GM06990 (cell line): Measurements from ENCODE around the gene MLYCD.

Source experiments
- DNase-seq: peaks from one replicate; pipeline ENCODE4 v3.0.0-alpha.2; 2011; ENCODE audit not compliant: insufficient read length; ENCODE audit errors: extremely low read depth
- H3K27me3 ChIP-seq: replicated peaks from 2 replicates; pipeline ENCODE4 v1.6.0; 2011; ENCODE audit warnings: low read length; ENCODE audit not compliant: control insufficient read depth, insufficient read depth
- H3K36me3 ChIP-seq: 2 replicates; pipeline ENCODE4 v1.5.1; 2011; ENCODE audit warnings: low read length; ENCODE audit not compliant: control insufficient read depth, insufficient read depth
- H3K4me3 ChIP-seq: replicated peaks from 2 replicates; pipeline ENCODE4 v1.5.1; 2011; ENCODE audit warnings: low read depth, mild to moderate bottlenecking, control low read depth, low read length
- TF ChIP-seq, protein P1 (sequence below): IDR thresholded peaks from 2 replicates; pipeline ENCODE4 v1.5.1; 2011; ENCODE audit warnings: low read length, control low read depth, mild to moderate bottlenecking, inconsistent platforms; ENCODE audit not compliant: insufficient read depth, poor library complexity, severe bottlenecking

Gene MLYCD

DNA sequence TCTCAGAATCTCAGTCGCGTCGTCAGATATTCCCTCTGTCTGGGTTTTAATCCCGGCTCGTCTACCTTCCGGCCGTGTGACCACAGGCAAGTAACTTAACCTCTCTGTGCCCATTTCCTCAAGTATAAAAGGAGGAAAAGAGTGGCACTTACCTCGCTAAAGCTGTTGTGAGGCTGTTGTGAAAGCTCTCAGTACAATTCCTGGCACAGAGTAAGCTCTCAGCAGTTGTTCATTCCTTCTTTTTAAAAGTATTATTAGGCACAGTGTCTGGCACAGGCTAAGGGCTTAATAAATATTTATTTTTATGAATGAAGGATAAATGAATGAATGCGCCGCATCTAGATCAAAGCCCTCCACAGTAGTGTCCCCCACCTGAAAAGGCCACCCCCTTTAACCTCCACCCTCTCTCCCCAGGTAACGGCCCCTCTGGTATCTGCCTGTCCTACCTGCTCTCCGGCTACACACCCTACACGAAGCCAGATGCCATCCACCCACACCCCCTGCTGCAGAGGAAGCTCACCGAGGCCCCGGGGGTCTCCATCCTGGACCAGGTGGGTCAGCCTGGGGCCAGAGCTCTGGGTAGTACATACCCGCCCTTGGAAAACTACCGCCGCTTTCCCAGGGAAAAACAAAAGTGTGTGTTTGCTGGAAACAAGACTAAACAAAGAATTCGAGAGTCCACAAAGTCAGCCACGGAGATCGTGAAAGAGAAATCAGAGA is 60.1 kb downstream of the MLYCD start:
- H3K36me3 ChIP-seq = no peaks in the 10 kb centered on the region
- H3K27me3 ChIP-seq = no peaks in the 10 kb centered on the region
- DNase-seq = no peak
- H3K4me3 ChIP-seq = no peak overlapping the region
- TF ChIP-seq, protein P1, sequence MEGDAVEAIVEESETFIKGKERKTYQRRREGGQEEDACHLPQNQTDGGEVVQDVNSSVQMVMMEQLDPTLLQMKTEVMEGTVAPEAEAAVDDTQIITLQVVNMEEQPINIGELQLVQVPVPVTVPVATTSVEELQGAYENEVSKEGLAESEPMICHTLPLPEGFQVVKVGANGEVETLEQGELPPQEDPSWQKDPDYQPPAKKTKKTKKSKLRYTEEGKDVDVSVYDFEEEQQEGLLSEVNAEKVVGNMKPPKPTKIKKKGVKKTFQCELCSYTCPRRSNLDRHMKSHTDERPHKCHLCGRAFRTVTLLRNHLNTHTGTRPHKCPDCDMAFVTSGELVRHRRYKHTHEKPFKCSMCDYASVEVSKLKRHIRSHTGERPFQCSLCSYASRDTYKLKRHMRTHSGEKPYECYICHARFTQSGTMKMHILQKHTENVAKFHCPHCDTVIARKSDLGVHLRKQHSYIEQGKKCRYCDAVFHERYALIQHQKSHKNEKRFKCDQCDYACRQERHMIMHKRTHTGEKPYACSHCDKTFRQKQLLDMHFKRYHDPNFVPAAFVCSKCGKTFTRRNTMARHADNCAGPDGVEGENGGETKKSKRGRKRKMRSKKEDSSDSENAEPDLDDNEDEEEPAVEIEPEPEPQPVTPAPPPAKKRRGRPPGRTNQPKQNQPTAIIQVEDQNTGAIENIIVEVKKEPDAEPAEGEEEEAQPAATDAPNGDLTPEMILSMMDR = no peak

DNA sequence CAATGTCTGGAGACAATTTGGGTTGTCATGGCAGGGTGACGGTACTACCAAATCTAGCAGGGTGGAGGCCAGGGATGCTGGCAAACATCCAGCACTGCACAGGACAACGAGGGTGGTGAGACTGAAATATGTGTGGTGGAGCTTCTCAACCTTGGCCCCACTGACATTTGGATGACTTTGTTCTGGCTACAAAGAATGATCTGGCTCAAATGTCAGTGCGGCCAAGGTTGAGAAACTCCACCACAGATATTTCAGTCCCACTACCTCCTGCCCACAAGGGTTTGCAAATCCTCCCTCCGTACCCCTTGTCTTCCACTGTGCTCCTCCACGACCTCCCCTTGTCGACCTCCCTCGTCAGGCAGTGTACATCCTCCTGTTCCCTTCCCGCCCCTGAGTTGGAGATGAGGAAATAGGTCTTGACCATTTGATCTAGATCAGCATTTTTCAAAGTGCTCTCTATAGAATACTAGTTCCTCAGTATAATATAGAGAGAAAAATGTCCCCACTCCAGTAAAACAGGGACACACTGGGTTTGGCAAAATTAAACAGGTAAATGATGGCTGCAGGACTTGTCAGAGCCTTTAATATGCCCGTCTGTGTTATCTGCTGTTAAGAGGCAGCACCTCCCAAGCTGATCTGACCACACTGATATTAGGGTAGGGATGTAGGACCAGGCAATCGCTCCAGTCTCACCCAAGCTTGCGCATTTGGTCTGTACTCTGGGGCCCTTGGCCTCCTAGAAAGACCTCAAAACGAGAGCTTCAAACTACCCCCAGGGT is 60.9 kb downstream of the MLYCD start:
- no peak for DNase-seq
- Histone ChIP-seq H3K36me3 (no peaks in the 10 kb centered on the region), H3K27me3 (no peaks in the 10 kb centered on the region), H3K4me3 (no peak overlapping the region)
- TF ChIP-seq, protein P1 = no peak

DNA sequence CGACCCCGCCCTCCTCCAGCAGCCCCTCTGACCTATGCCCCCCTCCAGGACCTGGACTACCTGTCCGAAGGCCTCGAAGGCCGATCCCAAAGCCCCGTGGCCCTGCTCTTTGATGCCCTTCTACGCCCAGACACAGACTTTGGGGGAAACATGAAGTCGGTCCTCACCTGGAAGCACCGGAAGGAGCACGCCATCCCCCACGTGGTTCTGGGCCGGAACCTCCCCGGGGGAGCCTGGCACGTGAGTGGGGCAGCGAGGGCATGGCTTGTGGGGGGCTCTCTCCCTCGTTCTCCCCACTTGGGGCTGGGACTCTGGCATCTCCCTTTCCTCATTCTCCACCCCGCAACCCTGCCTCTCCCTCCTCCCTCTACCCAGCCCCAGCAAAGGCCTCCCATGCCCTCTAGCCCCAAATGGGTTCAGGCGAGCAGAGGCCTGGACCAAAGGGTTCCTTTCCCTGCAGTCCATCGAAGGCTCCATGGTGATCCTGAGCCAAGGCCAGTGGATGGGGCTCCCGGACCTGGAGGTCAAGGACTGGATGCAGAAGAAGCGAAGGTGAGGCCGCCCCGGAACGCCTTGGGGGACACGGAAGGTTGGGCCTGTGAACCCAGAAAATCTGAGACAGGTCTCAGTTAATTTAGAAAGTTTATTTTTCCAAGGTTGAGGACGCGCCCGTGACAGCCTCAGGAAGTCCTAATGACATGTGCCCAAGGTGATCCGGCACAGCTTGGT is 61.8 kb downstream of the MLYCD start:
- no peak for DNase-seq
- Histone ChIP-seq H3K4me3 (no peak overlapping the region), H3K36me3 (no peaks in the 10 kb centered on the region), H3K27me3 (no peaks in the 10 kb centered on the region)
- TF ChIP-seq, protein P1 = no peak

DNA sequence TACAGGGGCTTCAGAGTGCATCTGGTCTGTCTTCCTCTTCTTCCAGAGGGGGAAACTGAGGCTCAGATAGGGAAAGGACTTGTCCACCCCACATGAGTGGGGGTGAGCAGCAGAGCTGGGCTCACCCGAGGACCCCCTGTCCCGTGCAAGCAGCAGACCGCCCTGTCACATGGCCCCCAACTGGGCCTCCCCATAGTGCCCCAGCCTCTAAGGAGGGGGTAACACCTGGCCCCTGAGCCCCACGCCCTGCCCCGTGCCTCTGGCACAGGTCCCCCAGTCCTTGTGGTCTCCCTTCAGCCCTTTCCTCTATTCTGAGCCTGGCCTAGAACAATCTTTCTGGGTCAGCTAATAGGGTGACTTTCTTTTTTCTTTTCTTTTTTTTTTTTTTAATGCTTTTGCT is 62.7 kb downstream of the MLYCD start:
- Histone ChIP-seq H3K27me3 (no peaks in the 10 kb centered on the region), H3K36me3 (no peaks in the 10 kb centered on the region), H3K4me3 (no peak overlapping the region)
- TF ChIP-seq, protein P1 = no peak
- DNase-seq = no peak

DNA sequence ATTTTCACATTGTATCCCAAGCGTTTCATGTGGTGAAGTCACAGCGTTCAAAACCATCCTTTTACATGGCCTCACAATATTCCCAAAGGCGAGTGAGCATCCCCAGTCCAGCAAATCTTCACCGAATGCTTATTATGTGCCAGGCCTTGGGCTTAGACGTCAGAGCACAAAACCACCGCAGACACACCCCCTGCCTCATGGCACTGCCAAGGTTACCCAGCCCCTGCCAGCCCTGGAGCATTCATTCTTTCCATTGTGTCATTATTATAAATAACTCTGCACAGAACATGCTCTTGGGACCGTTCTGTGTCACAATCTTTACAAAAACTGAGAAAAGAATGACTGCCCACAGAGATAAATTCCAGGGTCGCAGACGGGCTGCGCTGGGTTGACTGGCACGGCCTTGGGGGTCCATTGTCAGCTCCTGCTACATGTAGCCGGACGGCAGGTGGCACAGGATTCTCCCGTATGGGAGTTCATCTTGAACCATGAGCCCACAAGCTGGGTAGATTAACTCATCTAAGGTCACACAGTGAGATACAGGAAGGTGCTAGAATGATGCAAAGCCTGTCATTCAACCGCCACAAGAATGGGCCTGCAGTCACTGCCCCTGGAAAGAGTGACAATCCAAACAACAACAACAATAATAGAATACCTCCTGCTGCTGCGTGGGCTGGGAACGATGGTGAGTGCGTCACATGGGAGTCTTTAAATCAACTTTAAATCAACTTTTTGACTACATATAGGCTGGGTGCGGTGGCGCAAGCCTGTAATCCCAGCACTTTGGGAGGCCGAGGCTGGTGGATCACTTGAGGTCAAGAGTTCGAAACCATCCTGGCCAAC is 64.6 kb downstream of the MLYCD start:
- no peak for DNase-seq
- no peaks in the 10 kb centered on the region for H3K36me3 ChIP-seq

More for the DNA sequence above, 64.6 kb downstream of the MLYCD start:
- TF ChIP-seq, protein P1 = no peak
- H3K4me3 ChIP-seq = no peak overlapping the region
- H3K27me3 ChIP-seq = no peaks in the 10 kb centered on the region
